DOHH2 (cell line): ENCODE data around the gene RABIF.
A peak's percentile ranks its signal among the peaks of the same experiment; 100 is the strongest.
"Not testable (repeated sequence)": the region's sequence is repeated elsewhere in the genome, so short reads cannot be mapped to it uniquely, and the experiment has no call there.

ENCODE experiments used
- H3F3A ChIP-seq: fragments of 200-600 bp; sonication (generic), shearing (Covaris generic); 2 replicates; pipeline ENCODE4 v1.6.0; 2016; ENCODE audit warnings: antibody characterized with exemption, mild to moderate bottlenecking; ENCODE audit not compliant: control insufficient read depth, insufficient read depth
- H3K27ac ChIP-seq: fragments of 200-600 bp; sonication (generic); 2 replicates; pipeline ENCODE4 v1.5.1; 2014; ENCODE audit warnings: low read depth, mild to moderate bottlenecking, low read length, moderate library complexity
- H3K27me3 ChIP-seq: fragments of 200-600 bp; sonication (generic); 2 replicates; pipeline ENCODE4 v1.6.1; 2014; ENCODE audit warnings: mild to moderate bottlenecking, low read length, mixed read lengths; ENCODE audit not compliant: control insufficient read depth
- H3K36me3 ChIP-seq: fragments of 200-600 bp; sonication (generic); 2 replicates; pipeline ENCODE4 v1.6.1; 2014; ENCODE audit warnings: mild to moderate bottlenecking, low read length, moderate library complexity, mixed read lengths; ENCODE audit not compliant: control insufficient read depth
- H3K4me1 ChIP-seq: fragments of 200-600 bp; sonication (generic); 2 replicates; pipeline ENCODE4 v1.6.1; 2014; ENCODE audit warnings: mild to moderate bottlenecking, low read length, mixed read lengths; ENCODE audit not compliant: control insufficient read depth
- H3K4me2 ChIP-seq: fragments of 200-600 bp; sonication (generic); 2 replicates; pipeline ENCODE4 v1.6.0; 2014; ENCODE audit warnings: mild to moderate bottlenecking, low read length, moderate library complexity
- H3K4me3 ChIP-seq: fragments of 200-600 bp; sonication (generic); 2 replicates; pipeline ENCODE4 v1.5.1; 2014; ENCODE audit warnings: mild to moderate bottlenecking, low read length, mixed read lengths
- H3K79me2 ChIP-seq: fragments of 200-600 bp; sonication (generic); 2 replicates; pipeline ENCODE4 v1.6.1; 2014; ENCODE audit warnings: mild to moderate bottlenecking, low read length, mixed read lengths; ENCODE audit not compliant: control insufficient read depth
- H3K9me2 ChIP-seq: fragments of 200-600 bp; sonication (generic); replicated peaks from 2 replicates; pipeline ENCODE4 v1.6.1; 2014; ENCODE audit warnings: mild to moderate bottlenecking, low read length, mixed read lengths; ENCODE audit not compliant: control insufficient read depth
- H3K9me3 ChIP-seq: fragments of 200-600 bp; sonication (generic); 2 replicates; pipeline ENCODE4 v1.6.1; 2014; ENCODE audit warnings: antibody characterized with exemption, low read length, mixed read lengths; ENCODE audit not compliant: control insufficient read depth, insufficient read depth
- H4K20me1 ChIP-seq: fragments of 200-600 bp; sonication (generic); 2 replicates; pipeline ENCODE4 v1.6.0; 2014; ENCODE audit warnings: low read depth, mild to moderate bottlenecking, antibody characterized with exemption, low read length, moderate library complexity; ENCODE audit not compliant: control insufficient read depth, insufficient read depth
- EZH2phosphoT487 ChIP-seq: fragments of 200-600 bp; sonication (generic); IDR thresholded peaks from 2 replicates; pipeline ENCODE4 v1.6.1; 2017; ENCODE audit warnings: borderline replicate concordance, mild to moderate bottlenecking, antibody characterized with exemption, low read length, moderate library complexity, mixed read lengths
- TF ChIP-seq, protein P1 (sequence below): fragments of 200-600 bp; sonication (generic); IDR thresholded peaks from one replicate; pipeline ENCODE4 v1.5.1; 2014; ENCODE audit warnings: antibody characterized with exemption, mild to moderate bottlenecking, low read depth, low read length; ENCODE audit not compliant: poor library complexity, severe bottlenecking

The RABIF gene

DNA sequence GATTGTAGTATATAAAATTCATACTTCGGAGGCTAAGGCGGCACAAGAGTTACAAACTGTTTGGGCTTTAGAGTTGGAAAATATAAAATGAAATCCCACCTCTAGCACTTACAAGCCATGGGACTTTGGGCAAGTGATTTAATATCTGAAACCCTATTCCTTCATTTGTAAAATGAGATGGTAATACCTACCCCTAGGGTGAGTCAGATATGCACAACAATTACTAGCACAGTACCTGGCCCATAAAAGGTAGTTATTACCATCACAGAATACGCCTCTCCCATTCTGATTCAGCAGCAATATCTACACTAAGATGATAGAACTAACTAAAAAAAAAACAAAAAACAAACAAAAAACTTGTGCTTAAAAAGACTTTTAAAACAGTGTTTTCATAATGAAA is 34.6 kb upstream of the RABIF start:
- no peak for TF ChIP-seq EZH2phosphoT487
- TF ChIP-seq, protein P1, sequence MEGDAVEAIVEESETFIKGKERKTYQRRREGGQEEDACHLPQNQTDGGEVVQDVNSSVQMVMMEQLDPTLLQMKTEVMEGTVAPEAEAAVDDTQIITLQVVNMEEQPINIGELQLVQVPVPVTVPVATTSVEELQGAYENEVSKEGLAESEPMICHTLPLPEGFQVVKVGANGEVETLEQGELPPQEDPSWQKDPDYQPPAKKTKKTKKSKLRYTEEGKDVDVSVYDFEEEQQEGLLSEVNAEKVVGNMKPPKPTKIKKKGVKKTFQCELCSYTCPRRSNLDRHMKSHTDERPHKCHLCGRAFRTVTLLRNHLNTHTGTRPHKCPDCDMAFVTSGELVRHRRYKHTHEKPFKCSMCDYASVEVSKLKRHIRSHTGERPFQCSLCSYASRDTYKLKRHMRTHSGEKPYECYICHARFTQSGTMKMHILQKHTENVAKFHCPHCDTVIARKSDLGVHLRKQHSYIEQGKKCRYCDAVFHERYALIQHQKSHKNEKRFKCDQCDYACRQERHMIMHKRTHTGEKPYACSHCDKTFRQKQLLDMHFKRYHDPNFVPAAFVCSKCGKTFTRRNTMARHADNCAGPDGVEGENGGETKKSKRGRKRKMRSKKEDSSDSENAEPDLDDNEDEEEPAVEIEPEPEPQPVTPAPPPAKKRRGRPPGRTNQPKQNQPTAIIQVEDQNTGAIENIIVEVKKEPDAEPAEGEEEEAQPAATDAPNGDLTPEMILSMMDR: no peak
- peaks cover 51% of the 10 kb centered on the region for H3K79me2 ChIP-seq

DNA sequence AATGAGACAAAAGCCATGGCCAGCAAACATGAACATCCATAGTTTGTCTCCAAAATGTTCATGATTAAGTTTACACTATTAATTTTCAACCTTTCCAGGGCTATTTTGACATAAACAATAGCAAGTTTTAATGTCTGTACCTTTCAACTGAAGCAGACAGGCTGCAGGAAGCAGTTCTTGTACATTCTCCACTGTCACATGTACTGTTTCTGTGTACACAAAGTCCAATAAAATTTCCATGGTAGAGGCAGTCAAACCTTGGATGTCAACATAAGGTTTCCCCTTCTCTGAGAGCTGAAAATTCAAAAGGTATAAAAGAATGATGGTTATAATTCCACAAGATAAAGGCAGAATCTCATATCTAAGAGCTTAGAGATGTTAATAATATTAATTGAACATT is 30.7 kb upstream of the RABIF start:
- Histone ChIP-seq H3K4me1 (peaks cover 19% of the 10 kb centered on the region), H3K27ac (no peak overlapping the region), H3F3A (0 out of 2 replicates have a peak, but pooled peaks cover 4% of the 10 kb centered on the region), H4K20me1 (no peaks in the 10 kb centered on the region), H3K79me2 (peaks cover 29% of the 10 kb centered on the region), H3K4me2 (no peak overlapping the region), H3K4me3 (no peak overlapping the region), H3K9me2 (no peaks in the 10 kb centered on the region), H3K9me3 (no peaks in the 10 kb centered on the region), H3K36me3 (peaks cover 73% of the 10 kb centered on the region), H3K27me3 (no peaks in the 10 kb centered on the region)
- TF ChIP-seq, protein P1: no peak
- TF ChIP-seq EZH2phosphoT487: no peak

More for the DNA sequence above, 34.6 kb upstream of the RABIF start:
- no peak overlapping the region for H3K27ac ChIP-seq
- peaks cover 37% of the 10 kb centered on the region for H3K4me1 ChIP-seq
- no peaks in the 10 kb centered on the region for H3K27me3 ChIP-seq
- no peaks in the 10 kb centered on the region for H3K9me3 ChIP-seq
- 0 out of 2 replicates have a peak, but pooled peaks cover 4% of the 10 kb centered on the region for H3F3A ChIP-seq
- peak overlapping the region; percentile 26 for H3K4me3 ChIP-seq
- no peaks in the 10 kb centered on the region for H3K9me2 ChIP-seq
- H3K36me3 ChIP-seq: peaks cover 47% of the 10 kb centered on the region
- no peaks in the 10 kb centered on the region for H4K20me1 ChIP-seq
- H3K4me2 ChIP-seq: peak overlapping the region; percentile 46

DNA sequence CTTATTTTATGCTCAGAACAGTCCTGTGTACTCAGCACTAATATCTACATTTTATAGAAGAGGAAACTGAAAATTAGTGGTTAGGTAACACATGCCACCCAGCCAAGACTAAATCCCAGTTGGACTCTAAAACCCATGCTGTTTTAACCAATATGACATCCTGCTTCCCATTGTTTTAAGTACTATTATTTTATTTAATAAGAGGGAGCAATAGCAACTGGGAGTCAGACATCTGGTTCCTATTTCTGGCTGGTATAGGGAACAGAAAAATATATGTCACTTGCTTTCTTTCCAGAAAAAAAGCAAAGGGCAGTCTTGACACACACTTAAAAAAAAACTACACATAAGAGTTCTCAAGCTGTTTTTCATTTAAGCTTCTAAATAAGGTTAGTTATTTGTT is 26.2 kb upstream of the RABIF start:
- H3K79me2 ChIP-seq: no peaks in the 10 kb centered on the region
- H3K9me2 ChIP-seq: no peaks in the 10 kb centered on the region
- no peaks in the 10 kb centered on the region for H3K4me1 ChIP-seq
- no peak for TF ChIP-seq EZH2phosphoT487
- TF ChIP-seq, protein P1: no peak
- 0 out of 2 replicates have a peak, but pooled peaks cover 4% of the 10 kb centered on the region for H3F3A ChIP-seq
- H3K4me3 ChIP-seq: no peak overlapping the region
- no peak overlapping the region for H3K4me2 ChIP-seq
- no peak overlapping the region for H3K27ac ChIP-seq
- H3K27me3 ChIP-seq: no peaks in the 10 kb centered on the region
- no peaks in the 10 kb centered on the region for H4K20me1 ChIP-seq
- peaks cover 86% of the 10 kb centered on the region for H3K36me3 ChIP-seq
- H3K9me3 ChIP-seq: no peaks in the 10 kb centered on the region

DNA sequence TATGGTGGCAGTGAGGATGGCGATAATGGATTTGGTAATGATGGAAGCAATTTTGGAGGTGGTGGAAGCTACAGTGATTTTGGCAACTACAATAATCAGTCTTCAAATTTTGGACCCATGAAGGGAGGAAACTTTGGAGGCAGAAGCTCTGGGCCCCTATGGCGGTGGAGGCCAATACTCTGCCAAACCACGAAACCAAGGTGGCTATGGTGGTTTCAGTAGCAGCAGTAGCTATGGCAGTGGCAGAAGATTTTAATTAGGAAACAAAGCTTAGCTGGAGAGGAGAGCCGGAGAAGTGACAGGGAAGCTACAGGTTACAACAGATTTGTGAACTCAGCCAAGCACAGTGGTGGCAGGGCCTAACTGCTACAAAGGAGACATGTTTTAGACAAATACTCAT is 23.5 kb upstream of the RABIF start:
- H3K36me3 ChIP-seq: peaks cover 88% of the 10 kb centered on the region
- H3K9me3 ChIP-seq, H3K79me2 ChIP-seq, H3K9me2 ChIP-seq, H3K4me1 ChIP-seq, H4K20me1 ChIP-seq, H3K27ac ChIP-seq, H3F3A ChIP-seq, H3K4me2 ChIP-seq, H3K4me3 ChIP-seq, H3K27me3 ChIP-seq: not testable (repeated sequence)
